K562 (cell line): ENCODE measurements around the gene ARFRP1. TPM values are rescaled to one million over a fixed set of nuclear protein-coding genes. Genes with fewer than 3 reads are reported as not detected.

Experiments used
- ATAC-seq: fragments of 200-7000 bp; cut with Tn5 transposase; 3 replicates; pipeline ENCODE4 v1.9.1; 2020; ENCODE audit warnings: moderate library complexity
- BruUV-seq: library from RNA; stranded (reverse); fragments of 400-500 nt; replicated peaks from 2 replicates; lab custom pipeline; 2021; lab: Mats Ljungman, UMichigan
- CTCF ChIA-PET: fragments of 300-600 bp; formaldehyde crosslinking; extraction: SDS; loops from one replicate; lab custom pipeline; 2021; ENCODE audit warnings: low intra/inter-chr PET ratio; lab: Yijun Ruan, JAX
- POLR2A ChIA-PET: fragments of 300-600, 350-650 bp; sonication (Branson Sonifier 250); formaldehyde crosslinking; extraction: SDS; loops from one replicate; lab custom pipeline; 2021; ENCODE audit warnings: antibody characterized with exemption, inconsistent platforms; lab: Yijun Ruan, JAX
- DNase-seq, 4 experiments: peaks; one replicate each; pipeline versions ENCODE4 v3.0.0 to v3.0.0-alpha.2; 2011 to 2018; ENCODE audit warnings: low spot score in 3 of 4, mixed read lengths in 3 of 4; ENCODE audit errors: extremely low read depth in 1 of 4
- FAIRE-seq: peaks from 2 replicates; lab custom pipeline; 2011; peaks lifted over from hg19 to GRCh38; lab: Jason Lieb, UNC
- H2AFZ ChIP-seq: 2 replicates; pipeline ENCODE4 v1.6.0; 2011; ENCODE audit warnings: low read depth, low read length, control low read depth, inconsistent platforms
- H3K27ac ChIP-seq: fragments of 200-600 bp; 3 replicates; pipeline ENCODE4 v1.8.0; 2011; ENCODE audit warnings: low read depth, mild to moderate bottlenecking, control low read depth, inconsistent platforms, low read length, moderate library complexity, mixed read lengths; ENCODE audit errors: extremely low read depth
- H3K27me3 ChIP-seq, 2 experiments: fragments of 300-600 bp in 1 of 2; 2 replicates in 1 of 2; 3 replicates in 1 of 2; pipeline versions ENCODE4 v1.6.0 to v1.8.0; 2011; ENCODE audit warnings: inconsistent platforms in 2 of 2, low read length in 2 of 2, mild to moderate bottlenecking in 1 of 2, mixed read lengths in 1 of 2, moderate library complexity in 1 of 2; ENCODE audit not compliant: control insufficient read depth in 2 of 2, insufficient read depth in 2 of 2
- H3K36me3 ChIP-seq: fragments of 300-600 bp; 3 replicates; pipeline ENCODE4 v1.8.0; 2011; ENCODE audit warnings: mild to moderate bottlenecking, low read length, inconsistent platforms; ENCODE audit not compliant: control insufficient read depth, insufficient read depth
- H3K4me1 ChIP-seq, 2 experiments: fragments of 200-600 bp in 1 of 2; replicated peaks in 1 of 2; 2 replicates in 1 of 2; 3 replicates in 1 of 2; pipeline versions ENCODE4 v1.5.1 to v1.8.0; 2011; ENCODE audit warnings: inconsistent platforms in 2 of 2, low read length in 2 of 2, mild to moderate bottlenecking in 1 of 2, mixed read lengths in 1 of 2, moderate library complexity in 1 of 2; ENCODE audit not compliant: control insufficient read depth in 2 of 2, insufficient read depth in 2 of 2
- H3K4me2 ChIP-seq: 2 replicates; pipeline ENCODE4 v1.6.1; 2011; ENCODE audit warnings: low read length, control low read depth, inconsistent platforms, mixed read lengths; ENCODE audit not compliant: insufficient read depth
- H3K4me3 ChIP-seq: fragments of 200-600 bp; sonication (generic), shearing (Covaris generic); 2 replicates; pipeline ENCODE4 v1.5.1; 2016; ENCODE audit warnings: control low read depth, inconsistent platforms
- H3K79me2 ChIP-seq: fragments of 200-600 bp; 3 replicates; pipeline ENCODE4 v1.8.0; 2011; ENCODE audit warnings: low read length, inconsistent platforms; ENCODE audit not compliant: control insufficient read depth, insufficient read depth
- H3K9ac ChIP-seq, 2 experiments: 2 replicates each; pipeline versions ENCODE4 v1.6.0 to v1.6.1; 2011; ENCODE audit warnings: low read depth in 2 of 2, low read length in 2 of 2, control low read depth in 1 of 2, inconsistent platforms in 1 of 2, mild to moderate bottlenecking in 1 of 2, mixed read lengths in 1 of 2; ENCODE audit not compliant: insufficient read depth in 1 of 2
- H3K9me1 ChIP-seq: one replicate; pipeline ENCODE4 v1.6.0; 2011; ENCODE audit warnings: inconsistent platforms, mild to moderate bottlenecking, low read length, moderate library complexity; ENCODE audit not compliant: control insufficient read depth, insufficient read depth
- H3K9me3 ChIP-seq: replicated peaks from 2 replicates; pipeline ENCODE4 v1.5.1; 2011; ENCODE audit warnings: low read depth, low read length, inconsistent platforms; ENCODE audit not compliant: control insufficient read depth, insufficient read depth
- H4K20me1 ChIP-seq: replicated peaks from 2 replicates; pipeline ENCODE4 v1.6.1; 2011; ENCODE audit warnings: low read length, inconsistent platforms, mixed read lengths; ENCODE audit not compliant: control insufficient read depth, insufficient read depth
- BRCA1 ChIP-seq, 2 experiments: fragments of 450-650 bp in 1 of 2; sonication (generic) in 1 of 2; formaldehyde crosslinking in 1 of 2; IDR thresholded peaks; 2 replicates each; pipeline versions ENCODE4 v1.5.0 to v1.6.1; 2017 to 2020; ENCODE audit warnings: mild to moderate bottlenecking in 1 of 2, missing genetic modification reagents in 1 of 2
- BRD9 ChIP-seq: fragments of 450-650 bp; IDR thresholded peaks from 2 replicates; pipeline ENCODE4 v1.6.1; 2018; ENCODE audit warnings: low read depth; ENCODE audit not compliant: partially characterized antibody
- DLX4 ChIP-seq: fragments of 250-450 bp; sonication (Bioruptor Pico); IDR thresholded peaks from 2 replicates; pipeline ENCODE4 v1.6.1; 2021; ENCODE audit warnings: mild to moderate bottlenecking
- EGR1 ChIP-seq: fragments of 450-650 bp; conservative IDR thresholded peaks from 2 replicates; pipeline ENCODE4 v1.6.1; 2017; ENCODE audit warnings: mild to moderate bottlenecking
- KAT7 ChIP-seq: sonication (generic); formaldehyde crosslinking; IDR thresholded peaks from 2 replicates; pipeline ENCODE4 v1.8.0; 2022; ENCODE audit warnings: missing genetic modification reagents, mild to moderate bottlenecking, borderline replicate concordance
- L3MBTL2 ChIP-seq: fragments of 450-650 bp; IDR thresholded peaks from 2 replicates; pipeline ENCODE4 v1.6.1; 2016; ENCODE audit warnings: mild to moderate bottlenecking, moderate library complexity
- NFIC ChIP-seq: fragments of 450-650 bp; IDR thresholded peaks from 2 replicates; pipeline ENCODE4 v1.6.1; 2017; ENCODE audit warnings: mild to moderate bottlenecking, inconsistent platforms
- NFRKB ChIP-seq: fragments of 450-650 bp; IDR thresholded peaks from 2 replicates; pipeline ENCODE4 v1.6.1; 2016; ENCODE audit warnings: low read depth
- NRF1 ChIP-seq, 2 experiments: fragments of 450-650 bp; IDR thresholded peaks in 1 of 2; conservative IDR thresholded peaks in 1 of 2; 2 replicates each; pipeline ENCODE4 v1.6.1; 2014; ENCODE audit warnings: mild to moderate bottlenecking in 2 of 2
- SIN3A ChIP-seq, 2 experiments: fragments of 150-350 bp in 1 of 2; IDR thresholded peaks; 2 replicates each; pipeline ENCODE4 v1.6.1; 2011 to 2016; ENCODE audit warnings: borderline replicate concordance in 2 of 2, low read depth in 2 of 2, low read length in 2 of 2, mild to moderate bottlenecking in 2 of 2, moderate library complexity in 2 of 2; ENCODE audit not compliant: control insufficient read depth in 1 of 2
- SPI1 ChIP-seq: IDR thresholded peaks from 2 replicates; pipeline ENCODE4 v1.6.1; 2011; ENCODE audit warnings: low read depth, low read length, control low read depth, borderline replicate concordance
- ZNF140 ChIP-seq: fragments of 250-450 bp; sonication (Bioruptor Pico); IDR thresholded peaks from 2 replicates; pipeline ENCODE4 v1.8.0; 2021; ENCODE audit warnings: moderate library complexity, mild to moderate bottlenecking, inconsistent platforms
- ZNF232 ChIP-seq: sonication (generic); formaldehyde crosslinking; IDR thresholded peaks from 2 replicates; pipeline ENCODE4 v1.8.0; 2022; ENCODE audit warnings: mild to moderate bottlenecking, missing genetic modification reagents
- ZNF764 ChIP-seq: fragments of 250-450 bp; sonication (Bioruptor Pico); IDR thresholded peaks from 2 replicates; pipeline ENCODE4 v1.4.0; 2020; ENCODE audit warnings: low read depth, mild to moderate bottlenecking, moderate library complexity
- WGBS: fragments of 100-300 bp; shearing (Covaris generic); methylation state at CpG from one replicate; pipeline ENCODE4 v1.1.6; 2016; ENCODE audit warnings: low coverage, mixed read lengths; ENCODE audit not compliant: insufficient coverage; ENCODE audit errors: missing lambda C conversion rate; 5-methylcytosine and 5-hydroxymethylcytosine counted together
- in situ Hi-C: fragments of 300-500 bp; cut with MboI; formaldehyde crosslinking; loops from 4 replicates; pipeline ENCODE4 v1.15.0; 2018; ENCODE audit warnings: inconsistent platforms, mixed read lengths
- intact Hi-C: fragments of 100-400 bp; cut with micrococcal nuclease; formaldehyde crosslinking; loops from 2 replicates; pipeline ENCODE4 v1.14.2; 2022
- polyA plus RNA-seq, 8 experiments: library from polyadenylated mRNA; depleted of rRNA in 4 of 8; stranded (reverse) in 5 of 8; unstranded in 3 of 8; fragments of >200 nt; fragmentation: Nextera tagmentation in 2 of 8; fragmentation: Illumina TruSeq in 1 of 8; extraction: Ambion mirVana in 2 of 8; extraction: Trizol in 1 of 8; gene quantifications; 2 replicates each; pipeline versions ENCODE4 v1.2.1 to v1.2.3, GENCODE V29; 2011 to 2014; ENCODE audit warnings: inconsistent platforms in 1 of 8, missing spikeins in 1 of 8
- total RNA-seq, 7 experiments: library from RNA; depleted of rRNA in 6 of 7; stranded (reverse); fragments of >200 nt in 6 of 7; fragmentation: Illumina TruSeq in 2 of 7; extraction: Trizol in 2 of 7; gene quantifications; 2 replicates each; pipeline versions ENCODE4 v1.2.1 to v1.2.3, GENCODE V29; 2011 to 2021; ENCODE audit warnings: low replicate concordance in 1 of 7
- TF ChIP-seq, protein P1 (sequence below): fragments of 250-450 bp; sonication (Bioruptor Pico); IDR thresholded peaks from 2 replicates; pipeline ENCODE4 v1.4.0; 2020; ENCODE audit warnings: mild to moderate bottlenecking
- TF ChIP-seq, protein P2 (sequence below), 3 experiments: fragments of 200-800 bp in 1 of 3; sonication (Bioruptor generic) in 1 of 3; sonication (generic) in 1 of 3; formaldehyde crosslinking in 1 of 3; IDR thresholded peaks; 2 replicates each; pipeline versions ENCODE4 v1.6.1 to v1.8.0; 2016 to 2022; ENCODE audit warnings: mild to moderate bottlenecking in 2 of 3, missing compliant biosample characterization in 2 of 3, missing genetic modification characterization in 2 of 3, missing genetic modification reagents in 1 of 3

The ARFRP1 gene
- total and polyA plus RNA-seq, 9 of the 15 experiments (the other 6 are each of a cell fraction or from before 2014, with no cell fraction given): 2.2 to 78.9 (median 37.3) TPM

DNA sequence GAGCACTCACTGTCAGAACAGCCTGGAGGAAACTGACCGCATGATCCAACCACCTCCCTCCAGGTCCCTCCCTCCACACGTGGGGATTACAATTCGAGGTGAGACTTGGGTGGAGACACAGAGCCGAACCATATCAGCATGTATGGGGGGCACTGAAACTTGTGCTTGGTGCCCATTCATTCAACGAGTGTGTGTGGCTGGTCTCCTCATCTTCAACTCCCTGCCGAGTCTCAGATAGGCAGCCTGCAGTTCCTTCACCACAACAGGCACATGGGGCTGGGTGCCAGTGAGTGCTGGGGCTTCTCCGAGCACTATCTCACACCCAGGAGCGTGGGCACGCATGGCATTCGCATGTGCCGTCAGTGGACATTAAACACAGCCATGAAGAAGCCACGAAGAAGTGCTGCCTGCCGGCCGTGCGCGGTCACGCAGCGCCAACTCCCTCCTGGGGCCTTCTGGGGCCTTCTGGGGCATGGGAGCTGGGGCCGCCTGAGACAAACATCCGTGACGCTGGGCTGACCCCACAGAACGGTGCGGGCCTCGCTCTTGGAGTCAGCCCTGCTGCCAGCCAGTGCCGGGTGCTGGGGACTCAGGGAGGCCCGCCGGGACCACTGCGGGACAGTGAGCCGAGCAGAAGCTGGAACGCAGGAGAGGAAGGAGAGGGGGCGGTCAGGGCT, 50.4 kb downstream of the ARFRP1 start:
- ATAC-seq: peak; percentile 22
- Histone ChIP-seq H3K9me1 (no peaks in the 10 kb centered on the region), H3K9ac (peak overlapping the region; percentile 89 to 100), H3K27ac (peak overlapping the region; percentile 87), H4K20me1 (no peaks in the 10 kb centered on the region), H3K9me3 (no peaks in the 10 kb centered on the region), H2AFZ (peak overlapping the region; percentile 98), H3K4me3 (peak overlapping the region; percentile 63), H3K36me3 (peaks cover 30% of the 10 kb centered on the region; the same call in 2 of the 3 replicates), H3K27me3 (no peaks in the 10 kb centered on the region), H3K4me1 (peaks cover 28 to 62% of the 10 kb centered on the region in 2 experiments), H3K4me2 (peak overlapping the region; percentile 88), H3K79me2 (peaks cover 33% of the 10 kb centered on the region)
- in situ Hi-C loops: no loop called here
- ChIA-PET CTCF (interaction anchor here (0.5 kb wide), 1 partner anchor 43 kb away, joined by 3 read pairs; no protein-coding TSS in a partner anchor), POLR2A (interaction anchor here (1.3 to 1.5 kb wide), 3 partner anchors 11 to 50 kb away, joined by 3 to 11 read pairs (median 5); partner anchors contain the start of genes ARFRP1 and ZGPAT)
- intact Hi-C loops: loop anchor here (10.0 kb wide), 1 partner anchor 123 kb away; the partner anchor contains the start of gene PTK6
- peak; percentile 71 for FAIRE-seq
- TSS peak; percentile 79 for BruUV-seq
- DNase-seq: peak; percentile 44 to 68 (median 50)
- WGBS: 2% methylated on average over 26 of the region's 31 CpGs
- TF ChIP-seq EGR1: no peak
- TF ChIP-seq DLX4 (CRISPR knock-in tag): no peak
- peak; percentile 25; the same call in 1 of the 2 replicates for TF ChIP-seq ZNF764 (CRISPR knock-in tag)
- 0 out of 2 replicates have a peak, but pooled peaks have one; percentile 37 for TF ChIP-seq ZNF232 (CRISPR knock-in tag)
- TF ChIP-seq, protein P1, sequence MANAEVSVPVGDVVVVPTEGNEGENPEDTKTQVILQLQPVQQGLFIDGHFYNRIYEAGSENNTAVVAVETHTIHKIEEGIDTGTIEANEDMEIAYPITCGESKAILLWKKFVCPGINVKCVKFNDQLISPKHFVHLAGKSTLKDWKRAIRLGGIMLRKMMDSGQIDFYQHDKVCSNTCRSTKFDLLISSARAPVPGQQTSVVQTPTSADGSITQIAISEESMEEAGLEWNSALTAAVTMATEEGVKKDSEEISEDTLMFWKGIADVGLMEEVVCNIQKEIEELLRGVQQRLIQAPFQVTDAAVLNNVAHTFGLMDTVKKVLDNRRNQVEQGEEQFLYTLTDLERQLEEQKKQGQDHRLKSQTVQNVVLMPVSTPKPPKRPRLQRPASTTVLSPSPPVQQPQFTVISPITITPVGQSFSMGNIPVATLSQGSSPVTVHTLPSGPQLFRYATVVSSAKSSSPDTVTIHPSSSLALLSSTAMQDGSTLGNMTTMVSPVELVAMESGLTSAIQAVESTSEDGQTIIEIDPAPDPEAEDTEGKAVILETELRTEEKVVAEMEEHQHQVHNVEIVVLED (CRISPR knock-in tag): no peak
- no peak for TF ChIP-seq BRD9
- no peak for TF ChIP-seq ZNF140
- TF ChIP-seq, protein P2, sequence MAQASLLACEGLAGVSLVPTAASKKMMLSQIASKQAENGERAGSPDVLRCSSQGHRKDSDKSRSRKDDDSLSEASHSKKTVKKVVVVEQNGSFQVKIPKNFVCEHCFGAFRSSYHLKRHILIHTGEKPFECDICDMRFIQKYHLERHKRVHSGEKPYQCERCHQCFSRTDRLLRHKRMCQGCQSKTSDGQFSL (CRISPR knock-in tag; IDR thresholded peaks at IDR 0.05): no peak
- TF ChIP-seq, protein P2 (tag; IDR thresholded peaks at IDR 0.05): no peak
- no peak for TF ChIP-seq NFRKB
- TF ChIP-seq SPI1: no peak
- TF ChIP-seq NFIC: peak; percentile 2; the same call in 1 of the 2 replicates
- peak; percentile 75 for TF ChIP-seq L3MBTL2
- TF ChIP-seq BRCA1 (IDR thresholded peaks at IDR 0.05): no peak
- 0 out of 2 replicates have a peak, but pooled peaks have one; percentile 28 for TF ChIP-seq BRCA1 (CRISPR knock-in tag; IDR thresholded peaks at IDR 0.05)
- 0 out of 2 replicates have a peak, but pooled peaks have one; percentile 70 for TF ChIP-seq KAT7 (CRISPR knock-in tag)
- TF ChIP-seq NRF1 (conservative IDR thresholded peaks at IDR 0.05 in 1 of 2, IDR thresholded peaks at IDR 0.05 in 1 of 2): peak in 1 of 2 experiments; percentile 13; a peak in 1 of 4 replicates
- TF ChIP-seq SIN3A (IDR thresholded peaks at IDR 0.05; ENCODE audit: borderline replicate concordance in 2 of 2, control insufficient read depth in 1 of 2, low read depth in 2 of 2, low read length in 2 of 2): peak in 1 of 2 experiments; percentile 30; a peak in 2 of 4 replicates
